Fibroblast of lung (primary cell): ENCODE data around the gene ANAPC2. TPM values are rescaled to one million over a fixed set of nuclear protein-coding genes. Genes with fewer than 3 reads are reported as not detected.

Experiments
- DNase-seq, 2 donors: peaks; one replicate each; pipeline versions ENCODE4 v3.0.0 to v3.0.0-alpha.2; 2010; ENCODE audit warnings: low read depth in 2 of 2
- H2AFZ ChIP-seq: 2 replicates; pipeline ENCODE4 v1.5.1; 2012; ENCODE audit warnings: low read length, control low read depth, inconsistent platforms
- H3K27ac ChIP-seq: 2 replicates; pipeline ENCODE4 v1.5.1; 2011; ENCODE audit warnings: low read length, control low read depth; ENCODE audit not compliant: insufficient read depth
- H3K27me3 ChIP-seq: 2 replicates; pipeline ENCODE4 v1.5.1; 2011; ENCODE audit warnings: mild to moderate bottlenecking, low read length; ENCODE audit not compliant: control insufficient read depth, insufficient read depth
- H3K36me3 ChIP-seq: 2 replicates; pipeline ENCODE4 v1.5.1; 2011; ENCODE audit warnings: low read length; ENCODE audit not compliant: control insufficient read depth, insufficient read depth
- H3K4me1 ChIP-seq: 2 replicates; pipeline ENCODE4 v1.5.1; 2011; ENCODE audit warnings: low read length; ENCODE audit not compliant: control insufficient read depth, insufficient read depth; ENCODE audit errors: extremely low read depth
- H3K4me2 ChIP-seq: 2 replicates; pipeline ENCODE4 v1.5.1; 2011; ENCODE audit warnings: low read length, control low read depth; ENCODE audit not compliant: insufficient read depth; ENCODE audit errors: extremely low read depth
- H3K4me3 ChIP-seq, 4 experiments: fragments of 200-600 bp in 1 of 4; sonication (generic) in 1 of 4; replicated peaks in 1 of 4; 2 replicates each; pipeline ENCODE4 v1.5.1; 2011 to 2016; ENCODE audit warnings: low read length in 4 of 4, low read depth in 3 of 4, mild to moderate bottlenecking in 3 of 4, control low read depth in 2 of 4, inconsistent platforms in 1 of 4, mixed read lengths in 1 of 4; ENCODE audit not compliant: insufficient read depth in 1 of 4; ENCODE audit errors: control extremely low read depth in 1 of 4
- H3K79me2 ChIP-seq: 2 replicates; pipeline ENCODE4 v1.5.1; 2012; ENCODE audit warnings: mild to moderate bottlenecking, low read length, inconsistent platforms; ENCODE audit not compliant: control insufficient read depth, insufficient read depth
- H3K9ac ChIP-seq: 2 replicates; pipeline ENCODE4 v1.5.1; 2011; ENCODE audit warnings: mild to moderate bottlenecking, low read length, control low read depth; ENCODE audit not compliant: insufficient read depth
- H3K9me3 ChIP-seq: 2 replicates; pipeline ENCODE4 v1.5.1; 2012; ENCODE audit warnings: low read depth, low read length; ENCODE audit not compliant: control insufficient read depth, insufficient read depth
- H4K20me1 ChIP-seq: 2 replicates; pipeline ENCODE4 v1.5.1; 2011; ENCODE audit warnings: low read length; ENCODE audit not compliant: control insufficient read depth, insufficient read depth; ENCODE audit errors: extremely low read depth
- EZH2 ChIP-seq: IDR thresholded peaks from 2 replicates; pipeline ENCODE4 v1.5.1; 2012; ENCODE audit warnings: low read length, control low read depth, mild to moderate bottlenecking; ENCODE audit errors: missing control alignments
- polyA plus RNA-seq, 2 donors: library from polyadenylated mRNA; depleted of rRNA in 1 of 2; stranded (reverse) in 1 of 2; unstranded in 1 of 2; fragments of >200 nt; gene quantifications; 2 replicates each; pipeline ENCODE4 v1.2.1, GENCODE V29; 2011 to 2012; ENCODE audit warnings: missing spikeins in 1 of 2
- total RNA-seq: library from RNA; depleted of rRNA; stranded (reverse); fragments of >200 nt; gene quantifications from 2 replicates; pipeline ENCODE4 v1.2.1, GENCODE V29; 2014
- TF ChIP-seq, protein P1 (sequence below), 2 donors: IDR thresholded peaks in 1 of 2; conservative IDR thresholded peaks in 1 of 2; 1 replicate in 1 of 2; 2 replicates in 1 of 2; pipeline ENCODE4 v1.5.1; 2011 to 2012; ENCODE audit warnings: low read length in 2 of 2, control low read depth in 1 of 2, inconsistent platforms in 1 of 2, low read depth in 1 of 2, mild to moderate bottlenecking in 1 of 2

Gene ANAPC2
- total and polyA plus RNA-seq, 2 donors (not counting 1 experiment from before 2014, with no cell fraction given) = 9.1 to 18.0 TPM

DNA sequence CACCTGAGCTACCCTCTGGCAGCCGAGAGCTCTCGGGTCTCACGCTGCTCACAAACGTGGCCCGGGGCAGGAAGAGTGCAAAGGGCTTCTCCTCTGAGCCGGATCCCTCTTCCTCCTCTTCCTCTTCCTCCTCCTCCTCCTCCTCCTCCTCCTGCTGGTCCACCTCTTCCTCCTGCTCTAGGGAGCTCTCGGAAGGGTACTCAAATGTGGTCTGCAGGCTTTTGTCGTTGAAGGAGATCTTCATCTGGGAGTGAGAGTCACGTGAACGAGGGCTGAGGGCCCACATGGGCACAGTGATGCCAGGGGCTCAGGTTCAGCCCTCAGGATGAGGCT is 4.1 kb upstream of the ANAPC2 start:
- H3K4me1 ChIP-seq = peaks cover 12% of the 10 kb centered on the region
- no peaks in the 10 kb centered on the region for H4K20me1 ChIP-seq
- H3K4me2 ChIP-seq = no peak overlapping the region
- no peaks in the 10 kb centered on the region for H3K27me3 ChIP-seq
- no peak for DNase-seq
- H3K9ac ChIP-seq = no peak overlapping the region
- H3K36me3 ChIP-seq = peaks cover 15% of the 10 kb centered on the region
- no peak overlapping the region for H3K4me3 ChIP-seq
- no peak overlapping the region for H2AFZ ChIP-seq
- TF ChIP-seq, protein P1, sequence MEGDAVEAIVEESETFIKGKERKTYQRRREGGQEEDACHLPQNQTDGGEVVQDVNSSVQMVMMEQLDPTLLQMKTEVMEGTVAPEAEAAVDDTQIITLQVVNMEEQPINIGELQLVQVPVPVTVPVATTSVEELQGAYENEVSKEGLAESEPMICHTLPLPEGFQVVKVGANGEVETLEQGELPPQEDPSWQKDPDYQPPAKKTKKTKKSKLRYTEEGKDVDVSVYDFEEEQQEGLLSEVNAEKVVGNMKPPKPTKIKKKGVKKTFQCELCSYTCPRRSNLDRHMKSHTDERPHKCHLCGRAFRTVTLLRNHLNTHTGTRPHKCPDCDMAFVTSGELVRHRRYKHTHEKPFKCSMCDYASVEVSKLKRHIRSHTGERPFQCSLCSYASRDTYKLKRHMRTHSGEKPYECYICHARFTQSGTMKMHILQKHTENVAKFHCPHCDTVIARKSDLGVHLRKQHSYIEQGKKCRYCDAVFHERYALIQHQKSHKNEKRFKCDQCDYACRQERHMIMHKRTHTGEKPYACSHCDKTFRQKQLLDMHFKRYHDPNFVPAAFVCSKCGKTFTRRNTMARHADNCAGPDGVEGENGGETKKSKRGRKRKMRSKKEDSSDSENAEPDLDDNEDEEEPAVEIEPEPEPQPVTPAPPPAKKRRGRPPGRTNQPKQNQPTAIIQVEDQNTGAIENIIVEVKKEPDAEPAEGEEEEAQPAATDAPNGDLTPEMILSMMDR (conservative IDR thresholded peaks at IDR 0.05 in 1 of 2, IDR thresholded peaks at IDR 0.05 in 1 of 2; ENCODE audit: low read depth in 1 of 2, low read length in 2 of 2) = no peak
- TF ChIP-seq EZH2 = no peak
- no peaks in the 10 kb centered on the region for H3K9me3 ChIP-seq
- no peak overlapping the region for H3K27ac ChIP-seq
- H3K79me2 ChIP-seq = peaks cover 30% of the 10 kb centered on the region

DNA sequence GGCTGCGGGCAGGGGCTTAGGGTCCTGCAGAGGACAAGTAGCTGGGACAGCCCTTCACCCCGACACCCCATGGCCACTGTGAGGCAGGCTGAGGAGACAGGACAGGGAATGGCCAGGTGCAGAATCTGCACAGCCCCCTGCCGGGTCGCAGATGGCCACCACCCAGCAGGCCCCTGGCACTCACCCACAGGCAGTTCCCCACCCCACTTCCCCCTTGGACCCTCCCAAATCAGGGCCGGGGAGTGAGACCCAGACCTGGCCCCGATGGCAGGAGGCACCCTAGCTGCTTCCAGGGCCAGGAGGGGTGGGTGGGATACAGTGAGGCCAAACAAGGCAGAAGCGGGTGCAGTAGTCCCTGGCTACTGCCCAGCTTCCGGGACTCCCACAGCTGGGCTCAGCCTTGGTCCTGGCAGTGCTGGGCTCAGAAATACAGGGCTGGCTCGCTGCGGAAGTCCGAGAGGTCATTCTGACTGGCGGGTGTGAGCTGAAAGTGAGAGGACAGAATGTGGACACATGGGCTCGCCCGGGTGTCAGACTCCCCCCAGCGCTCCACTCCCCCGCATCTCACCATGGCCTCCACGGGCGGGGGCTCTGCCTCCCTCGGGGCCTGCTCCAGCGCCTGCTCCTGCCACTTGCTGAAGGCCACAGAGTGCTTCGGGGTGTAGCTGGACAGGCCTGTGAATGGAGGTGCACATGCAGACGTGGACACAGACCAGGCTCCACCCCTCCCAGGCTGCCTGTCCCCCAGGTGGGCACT is 3.5 kb upstream of the ANAPC2 start:
- no peaks in the 10 kb centered on the region for H3K9me3 ChIP-seq
- H3K9ac ChIP-seq = no peak overlapping the region
- H3K79me2 ChIP-seq = peaks cover 36% of the 10 kb centered on the region
- no peaks in the 10 kb centered on the region for H3K27me3 ChIP-seq
- peaks cover 15% of the 10 kb centered on the region for H3K36me3 ChIP-seq
- H3K27ac ChIP-seq = no peak overlapping the region
- H3K4me2 ChIP-seq = no peak overlapping the region
- no peak for DNase-seq
- H4K20me1 ChIP-seq = no peaks in the 10 kb centered on the region
- H3K4me3 ChIP-seq = no peak overlapping the region
- H2AFZ ChIP-seq = no peak overlapping the region
- H3K4me1 ChIP-seq = peaks cover 17% of the 10 kb centered on the region
- TF ChIP-seq, protein P1 (conservative IDR thresholded peaks at IDR 0.05 in 1 of 2, IDR thresholded peaks at IDR 0.05 in 1 of 2; ENCODE audit: low read depth in 1 of 2, low read length in 2 of 2) = no peak
- no peak for TF ChIP-seq EZH2

DNA sequence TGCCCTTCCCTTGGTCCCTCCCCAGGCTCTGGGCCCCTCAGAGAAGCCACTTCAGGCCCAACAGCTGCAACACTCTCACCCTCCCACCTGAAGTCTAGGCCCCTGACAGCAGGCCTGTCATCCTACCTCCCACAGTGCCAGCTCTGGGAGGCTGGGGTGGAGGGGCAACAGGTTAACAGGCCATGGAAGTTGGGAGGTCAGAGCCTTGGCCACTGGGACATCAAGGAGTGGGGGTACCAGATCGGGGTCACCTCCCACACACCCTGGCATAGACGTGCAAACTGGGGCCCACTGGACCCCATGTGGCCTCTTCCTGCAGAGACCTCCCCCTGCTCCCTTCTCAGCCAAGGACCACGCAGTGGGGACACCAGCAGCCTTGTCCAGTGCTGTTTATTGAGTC is 2.9 kb upstream of the ANAPC2 start:
- Histone ChIP-seq H3K9ac (no peak overlapping the region), H3K36me3 (peaks cover 17% of the 10 kb centered on the region), H3K4me3 (no peak overlapping the region), H3K79me2 (peaks cover 37% of the 10 kb centered on the region), H4K20me1 (no peaks in the 10 kb centered on the region), H3K4me2 (no peak overlapping the region), H3K27me3 (no peaks in the 10 kb centered on the region), H3K4me1 (peaks cover 19% of the 10 kb centered on the region), H2AFZ (no peak overlapping the region), H3K9me3 (no peaks in the 10 kb centered on the region), H3K27ac (no peak overlapping the region)
- no peak for DNase-seq
- TF ChIP-seq, protein P1 (conservative IDR thresholded peaks at IDR 0.05 in 1 of 2, IDR thresholded peaks at IDR 0.05 in 1 of 2; ENCODE audit: low read depth in 1 of 2, low read length in 2 of 2) = no peak
- no peak for TF ChIP-seq EZH2
